GM06990 (cell line): Measurements from ENCODE around the gene COMP.

ENCODE experiments used
- DNase-seq: peaks from one replicate; pipeline ENCODE4 v3.0.0-alpha.2; 2011; ENCODE audit not compliant: insufficient read length; ENCODE audit errors: extremely low read depth
- H3K27me3 ChIP-seq: replicated peaks from 2 replicates; pipeline ENCODE4 v1.6.0; 2011; ENCODE audit warnings: low read length; ENCODE audit not compliant: control insufficient read depth, insufficient read depth
- H3K36me3 ChIP-seq: 2 replicates; pipeline ENCODE4 v1.5.1; 2011; ENCODE audit warnings: low read length; ENCODE audit not compliant: control insufficient read depth, insufficient read depth
- H3K4me3 ChIP-seq: replicated peaks from 2 replicates; pipeline ENCODE4 v1.5.1; 2011; ENCODE audit warnings: low read depth, mild to moderate bottlenecking, control low read depth, low read length
- TF ChIP-seq, protein P1 (sequence below): IDR thresholded peaks from 2 replicates; pipeline ENCODE4 v1.5.1; 2011; ENCODE audit warnings: low read length, control low read depth, mild to moderate bottlenecking, inconsistent platforms; ENCODE audit not compliant: insufficient read depth, poor library complexity, severe bottlenecking

Gene COMP

DNA sequence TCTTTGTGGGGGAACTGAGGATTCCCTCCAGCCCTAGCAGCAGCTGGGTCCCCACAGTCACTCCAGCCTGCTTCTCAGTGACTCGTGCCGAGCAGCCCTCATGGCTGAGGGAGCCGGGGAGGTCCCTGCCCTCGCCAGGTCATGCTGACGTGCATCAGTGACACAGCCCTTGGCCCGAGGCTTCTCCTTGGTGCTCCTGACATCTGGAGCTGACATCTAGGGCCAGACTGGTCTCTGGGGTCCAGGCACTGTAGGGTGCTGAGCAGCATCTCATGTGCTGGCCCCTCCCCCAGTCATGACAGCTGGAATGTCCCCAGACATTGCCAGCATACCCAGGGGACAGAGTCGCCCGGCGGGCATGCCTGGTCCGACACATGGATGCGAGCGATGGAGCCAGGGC is 14.4 kb downstream of the COMP start:
- TF ChIP-seq, protein P1, sequence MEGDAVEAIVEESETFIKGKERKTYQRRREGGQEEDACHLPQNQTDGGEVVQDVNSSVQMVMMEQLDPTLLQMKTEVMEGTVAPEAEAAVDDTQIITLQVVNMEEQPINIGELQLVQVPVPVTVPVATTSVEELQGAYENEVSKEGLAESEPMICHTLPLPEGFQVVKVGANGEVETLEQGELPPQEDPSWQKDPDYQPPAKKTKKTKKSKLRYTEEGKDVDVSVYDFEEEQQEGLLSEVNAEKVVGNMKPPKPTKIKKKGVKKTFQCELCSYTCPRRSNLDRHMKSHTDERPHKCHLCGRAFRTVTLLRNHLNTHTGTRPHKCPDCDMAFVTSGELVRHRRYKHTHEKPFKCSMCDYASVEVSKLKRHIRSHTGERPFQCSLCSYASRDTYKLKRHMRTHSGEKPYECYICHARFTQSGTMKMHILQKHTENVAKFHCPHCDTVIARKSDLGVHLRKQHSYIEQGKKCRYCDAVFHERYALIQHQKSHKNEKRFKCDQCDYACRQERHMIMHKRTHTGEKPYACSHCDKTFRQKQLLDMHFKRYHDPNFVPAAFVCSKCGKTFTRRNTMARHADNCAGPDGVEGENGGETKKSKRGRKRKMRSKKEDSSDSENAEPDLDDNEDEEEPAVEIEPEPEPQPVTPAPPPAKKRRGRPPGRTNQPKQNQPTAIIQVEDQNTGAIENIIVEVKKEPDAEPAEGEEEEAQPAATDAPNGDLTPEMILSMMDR, result no peak
- no peak overlapping the region for H3K4me3 ChIP-seq
- DNase-seq, result no peak
- H3K27me3 ChIP-seq, result no peaks in the 10 kb centered on the region; the same call in 1 of the 2 replicates
- no peaks in the 10 kb centered on the region for H3K36me3 ChIP-seq

DNA sequence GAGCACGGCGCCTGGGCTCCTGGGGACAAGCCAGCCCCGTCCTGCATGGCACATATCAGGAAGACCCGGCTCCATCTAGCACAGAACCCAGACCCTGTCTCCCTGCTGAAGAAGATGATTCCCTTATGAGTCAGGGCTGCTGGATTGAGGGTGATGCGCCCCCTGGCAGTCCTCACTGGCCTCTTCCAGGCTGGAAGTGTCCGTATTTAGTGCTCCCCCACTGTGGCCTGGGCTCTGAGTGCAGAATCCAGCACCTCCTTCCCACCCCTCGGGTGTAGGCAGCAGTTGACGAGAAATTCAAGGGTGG is 14.9 kb downstream of the COMP start:
- Histone ChIP-seq H3K36me3 (no peaks in the 10 kb centered on the region), H3K4me3 (no peak overlapping the region), H3K27me3 (no peaks in the 10 kb centered on the region; the same call in 1 of the 2 replicates)
- TF ChIP-seq, protein P1, result no peak
- no peak for DNase-seq

DNA sequence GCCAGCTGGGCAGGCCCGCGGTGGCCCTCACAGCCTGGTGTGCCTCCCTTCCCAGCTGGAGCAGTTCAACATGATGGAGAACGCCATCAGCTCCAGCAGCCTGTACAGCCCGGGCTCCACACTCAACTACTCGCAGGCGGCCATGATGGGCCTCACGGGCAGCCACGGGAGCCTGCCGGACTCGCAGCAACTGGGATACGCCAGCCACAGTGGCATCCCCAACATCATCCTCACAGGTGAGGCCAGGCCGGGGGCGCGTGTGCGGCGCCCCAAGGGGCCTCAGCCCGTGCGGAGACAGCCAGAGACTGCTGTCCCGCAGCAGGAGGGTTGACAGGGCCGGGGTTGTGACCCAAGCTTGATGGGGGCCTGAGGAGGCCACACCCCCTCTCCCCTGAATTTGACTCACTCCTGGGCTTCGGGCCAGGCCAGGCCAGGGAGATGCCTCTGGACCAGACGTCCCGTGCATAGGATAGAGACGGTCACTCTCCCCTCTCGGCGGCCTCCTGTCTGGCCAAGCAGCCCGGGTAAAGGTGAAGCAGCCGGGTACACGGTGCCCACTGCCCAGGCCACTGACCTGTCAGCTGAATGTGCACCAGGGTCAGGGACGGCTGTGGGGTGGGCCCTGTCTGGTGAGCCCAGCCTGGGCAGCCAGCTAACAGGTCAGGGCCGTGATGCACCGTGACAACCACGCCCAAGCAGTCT is 15.4 kb downstream of the COMP start:
- TF ChIP-seq, protein P1, result no peak
- Histone ChIP-seq H3K27me3 (no peaks in the 10 kb centered on the region), H3K4me3 (no peak overlapping the region), H3K36me3 (no peaks in the 10 kb centered on the region)
- DNase-seq, result no peak

DNA sequence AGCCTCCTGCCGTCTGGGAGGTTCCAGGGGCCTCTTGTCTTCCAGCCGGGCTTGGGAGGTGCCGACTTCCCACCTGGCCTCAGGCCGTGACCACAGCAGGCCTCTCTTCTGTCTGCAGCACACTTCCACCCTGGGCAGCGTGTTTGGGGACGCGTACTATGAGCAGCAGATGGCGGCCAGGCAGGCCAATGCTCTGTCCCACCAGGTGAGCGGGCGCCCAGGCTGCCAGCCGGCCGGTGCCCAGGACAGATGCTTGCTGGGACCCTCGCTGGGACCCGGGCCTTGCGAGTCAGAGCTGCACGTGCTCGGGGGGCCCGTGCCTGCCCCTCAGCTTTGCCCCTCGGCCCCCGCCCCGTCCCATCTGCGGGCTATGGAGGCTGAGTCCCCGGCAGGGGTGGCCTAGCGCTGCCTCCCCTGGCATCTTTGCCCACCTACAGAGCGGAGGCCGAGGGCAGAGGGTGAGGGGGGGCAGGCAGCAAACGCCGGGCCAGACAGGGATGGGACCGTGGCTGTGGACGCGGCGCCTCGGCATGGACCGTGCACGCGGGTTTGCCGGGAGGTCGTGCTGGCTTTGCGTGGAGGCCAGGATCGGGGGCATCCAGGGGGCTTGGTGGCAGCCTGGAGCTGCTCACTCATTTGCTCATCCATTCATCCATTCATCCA is 16.2 kb downstream of the COMP start:
- Histone ChIP-seq H3K36me3 (no peaks in the 10 kb centered on the region), H3K4me3 (no peak overlapping the region), H3K27me3 (no peaks in the 10 kb centered on the region)
- no peak for DNase-seq
- TF ChIP-seq, protein P1, result no peak

DNA sequence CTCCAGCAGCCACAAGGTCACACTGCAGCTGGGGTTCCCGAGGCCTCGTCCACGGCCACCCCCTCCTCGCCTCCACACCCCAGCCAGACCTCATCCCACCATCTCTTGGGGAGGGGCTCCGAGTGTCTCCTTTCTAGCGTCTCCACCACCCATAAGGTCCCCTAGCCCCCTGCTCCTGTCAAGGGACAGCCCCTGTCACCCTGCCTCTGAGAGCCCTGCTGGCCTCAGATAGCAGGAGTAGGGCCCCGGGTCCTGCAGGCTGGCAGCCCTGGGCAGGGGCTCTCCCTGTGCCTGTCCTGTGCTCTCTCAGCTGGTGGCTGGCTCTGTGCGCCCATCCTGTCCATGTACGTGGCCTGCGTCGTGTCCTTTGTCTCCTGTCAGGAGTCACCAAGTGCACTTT is 17.0 kb downstream of the COMP start:
- Histone ChIP-seq H3K4me3 (no peak overlapping the region), H3K36me3 (no peaks in the 10 kb centered on the region), H3K27me3 (no peaks in the 10 kb centered on the region)
- TF ChIP-seq, protein P1, result no peak
- DNase-seq, result no peak
